IMR-90 (cell line): ENCODE results near the gene STK10. TPM values are rescaled to one million over a fixed set of nuclear protein-coding genes. Genes with fewer than 3 reads are reported as not detected.

Experiments used
- ATAC-seq: fragments of 200-7000 bp; cut with Tn5 transposase; 2 replicates; pipeline ENCODE4 v1.9.1; 2020; ENCODE audit warnings: low read depth, mild to moderate bottlenecking, moderate library complexity
- BruUV-seq: library from RNA; stranded (reverse); fragments of 400-500 nt; replicated peaks from 2 replicates; lab custom pipeline; 2021; lab: Mats Ljungman, UMichigan
- CTCF ChIA-PET: fragments of 300-600 bp; formaldehyde crosslinking; extraction: SDS; loops from one replicate; lab custom pipeline; 2021; ENCODE audit warnings: antibody characterized with exemption; lab: Yijun Ruan, JAX
- POLR2A ChIA-PET: fragments of 300-600 bp; sonication (Branson Sonifier 250); formaldehyde crosslinking; loops from one replicate; lab custom pipeline; 2022; ENCODE audit warnings: antibody characterized with exemption; ENCODE audit not compliant: unreplicated experiment; lab: Charles Lee
- DNase-seq: peaks from one replicate; pipeline ENCODE4 v3.0.0; 2013
- H2AFZ ChIP-seq: replicated peaks from 2 replicates; pipeline ENCODE3; 2013; ENCODE audit warnings: low read length, mild to moderate bottlenecking; ENCODE audit not compliant: poor library complexity
- H2AK5ac ChIP-seq: 2 replicates; pipeline ENCODE4 v1.6.1; 2013; ENCODE audit warnings: low read depth, low read length, inconsistent platforms
- H2AK9ac ChIP-seq: replicated peaks from 2 replicates; pipeline ENCODE3; 2013; ENCODE audit warnings: mild to moderate bottlenecking, low read depth, low read length, moderate library complexity; ENCODE audit not compliant: poor library complexity
- H2BK120ac ChIP-seq: 2 replicates; pipeline ENCODE4 v1.6.1; 2013; ENCODE audit warnings: low read depth, low read length, inconsistent platforms
- H2BK15ac ChIP-seq: 3 replicates; pipeline ENCODE4 v1.6.1; 2013; ENCODE audit warnings: low read depth, low read length, inconsistent platforms
- H2BK20ac ChIP-seq: 2 replicates; pipeline ENCODE4 v1.6.1; 2013; ENCODE audit warnings: low read depth, mild to moderate bottlenecking, inconsistent platforms, low read length, moderate library complexity
- H2BK5ac ChIP-seq: 2 replicates; pipeline ENCODE4 v1.6.1; 2013; ENCODE audit warnings: mild to moderate bottlenecking, low read depth, low read length, inconsistent platforms; ENCODE audit not compliant: poor library complexity, severe bottlenecking
- H3K14ac ChIP-seq: replicated peaks from 2 replicates; pipeline ENCODE4 v1.6.1; 2013; ENCODE audit warnings: low read depth, low read length, inconsistent platforms
- H3K18ac ChIP-seq: 2 replicates; pipeline ENCODE4 v1.6.1; 2013; ENCODE audit warnings: low read depth, low read length, control low read depth
- H3K23ac ChIP-seq: 2 replicates; pipeline ENCODE4 v1.6.1; 2013; ENCODE audit warnings: low read depth, low read length, inconsistent platforms
- H3K27ac ChIP-seq: 2 replicates; pipeline ENCODE4 v1.5.1; 2013; ENCODE audit warnings: mild to moderate bottlenecking, control low read depth, low read length; ENCODE audit not compliant: insufficient read depth
- H3K27me3 ChIP-seq: 2 replicates; pipeline ENCODE4 v1.6.1; 2013; ENCODE audit warnings: low read length; ENCODE audit not compliant: control insufficient read depth, insufficient read depth
- H3K36me3 ChIP-seq: 2 replicates; pipeline ENCODE4 v1.6.1; 2013; ENCODE audit warnings: low read length, mixed read lengths; ENCODE audit not compliant: control insufficient read depth, insufficient read depth
- H3K4ac ChIP-seq: 2 replicates; pipeline ENCODE4 v1.6.1; 2013; ENCODE audit warnings: low read depth, low read length, inconsistent platforms
- H3K4me1 ChIP-seq: 2 replicates; pipeline ENCODE4 v1.6.1; 2013; ENCODE audit warnings: low read length, mixed read lengths; ENCODE audit not compliant: control insufficient read depth, insufficient read depth
- H3K4me2 ChIP-seq: 2 replicates; pipeline ENCODE4 v1.6.1; 2013; ENCODE audit warnings: low read depth, mild to moderate bottlenecking, control low read depth, low read length, moderate library complexity
- H3K4me3 ChIP-seq: 2 replicates; pipeline ENCODE4 v1.5.1; 2013; ENCODE audit warnings: low read depth, mild to moderate bottlenecking, control low read depth, low read length, moderate library complexity; ENCODE audit not compliant: insufficient read depth
- H3K56ac ChIP-seq: 2 replicates; pipeline ENCODE4 v1.6.1; 2013; ENCODE audit warnings: low read length, inconsistent platforms; ENCODE audit not compliant: insufficient read depth; ENCODE audit errors: extremely low read depth
- H3K79me1 ChIP-seq, 2 experiments: 2 replicates each; pipeline ENCODE4 v1.6.1; 2013; ENCODE audit warnings: low read length in 2 of 2, inconsistent platforms in 1 of 2, low read depth in 1 of 2
- H3K9ac ChIP-seq: 2 replicates; pipeline ENCODE4 v1.6.1; 2013; ENCODE audit warnings: low read depth, low read length, control low read depth
- H3K9me1 ChIP-seq: 2 replicates; pipeline ENCODE4 v1.6.1; 2013; ENCODE audit warnings: low read length, inconsistent platforms; ENCODE audit not compliant: insufficient read depth
- H3K9me3 ChIP-seq: 2 replicates; pipeline ENCODE4 v1.6.1; 2013; ENCODE audit warnings: low read length; ENCODE audit not compliant: control insufficient read depth, insufficient read depth
- H4K20me1 ChIP-seq: 2 replicates; pipeline ENCODE4 v1.6.1; 2013; ENCODE audit warnings: low read length, inconsistent platforms; ENCODE audit not compliant: insufficient read depth
- H4K5ac ChIP-seq: 2 replicates; pipeline ENCODE4 v1.6.1; 2013; ENCODE audit warnings: mild to moderate bottlenecking, low read depth, low read length, control low read depth
- H4K8ac ChIP-seq, 2 experiments: 2 replicates each; pipeline ENCODE4 v1.6.1; 2013; ENCODE audit warnings: low read depth in 2 of 2, low read length in 2 of 2, control low read depth in 1 of 2, inconsistent platforms in 1 of 2
- H4K91ac ChIP-seq: 2 replicates; pipeline ENCODE4 v1.6.1; 2013; ENCODE audit warnings: low read depth, low read length, inconsistent platforms; ENCODE audit not compliant: insufficient read depth
- BHLHE40 ChIP-seq: fragments of 150-350 bp; IDR thresholded peaks from 2 replicates; pipeline ENCODE4 v1.6.1; 2016; ENCODE audit warnings: mild to moderate bottlenecking, low read depth, low read length
- CEBPB ChIP-seq: IDR thresholded peaks from 2 replicates; pipeline ENCODE4 v1.6.1; 2012; ENCODE audit warnings: low read depth, low read length, improper control_type of control experiment
- CHD1 ChIP-seq: IDR thresholded peaks from 2 replicates; pipeline ENCODE4 v1.6.1; 2012; ENCODE audit warnings: low read depth, low read length, improper control_type of control experiment
- CTCF ChIP-seq: conservative IDR thresholded peaks from 2 replicates; pipeline ENCODE4 v1.5.1; 2012; ENCODE audit warnings: mild to moderate bottlenecking, low read depth, low read length, improper control_type of control experiment
- ELK1 ChIP-seq: fragments of 150-350 bp; IDR thresholded peaks from 2 replicates; pipeline ENCODE4 v1.6.1; 2016; ENCODE audit warnings: low read depth, mild to moderate bottlenecking, low read length, moderate library complexity, borderline replicate concordance
- FOS ChIP-seq: fragments of 150-350 bp; IDR thresholded peaks from 2 replicates; pipeline ENCODE4 v1.6.1; 2016; ENCODE audit warnings: low read depth, low read length
- MAFK ChIP-seq: IDR thresholded peaks from 2 replicates; pipeline ENCODE4 v1.6.1; 2012; ENCODE audit warnings: low read depth, low read length, improper control_type of control experiment
- MAZ ChIP-seq: IDR thresholded peaks from 2 replicates; pipeline ENCODE4 v1.6.1; 2012; ENCODE audit warnings: low read depth, mild to moderate bottlenecking, low read length, improper control_type of control experiment, moderate library complexity, borderline replicate concordance
- MXI1 ChIP-seq: IDR thresholded peaks from 2 replicates; pipeline ENCODE4 v1.6.1; 2012; ENCODE audit warnings: low read depth, mild to moderate bottlenecking, low read length, moderate library complexity, borderline replicate concordance
- NFE2L2 ChIP-seq: fragments of 150-350 bp; IDR thresholded peaks from 2 replicates; pipeline ENCODE4 v1.6.1; 2016; ENCODE audit warnings: low read depth, mild to moderate bottlenecking, low read length
- POLR2A ChIP-seq: IDR thresholded peaks from 2 replicates; pipeline ENCODE4 v1.6.1; 2012; ENCODE audit warnings: mild to moderate bottlenecking, low read depth, low read length
- RCOR1 ChIP-seq: IDR thresholded peaks from 2 replicates; pipeline ENCODE4 v1.6.1; 2012; ENCODE audit warnings: mild to moderate bottlenecking, low read length, improper control_type of control experiment; ENCODE audit not compliant: insufficient replicate concordance
- RFX5 ChIP-seq: IDR thresholded peaks from 2 replicates; pipeline ENCODE4 v1.8.0; 2012; ENCODE audit warnings: low read depth, mild to moderate bottlenecking, low read length, moderate library complexity
- SMC3 ChIP-seq: fragments of 150-350 bp; IDR thresholded peaks from 2 replicates; pipeline ENCODE4 v1.6.1; 2016; ENCODE audit warnings: low read depth, mild to moderate bottlenecking, antibody characterized with exemption, low read length, moderate library complexity
- USF2 ChIP-seq: fragments of 150-350 bp; IDR thresholded peaks from 2 replicates; pipeline ENCODE4 v1.6.1; 2017; ENCODE audit warnings: mild to moderate bottlenecking, antibody characterized with exemption, low read length, low read depth
- WGBS, 2 experiments: methylation state at CpG; one replicate each; pipeline versions ENCODE4 v1.1.5 to v1.1.7; 2013; ENCODE audit warnings: missing lambda C conversion rate in 2 of 2; ENCODE audit not compliant: insufficient read length in 1 of 2; ENCODE audit errors: extremely low coverage in 2 of 2; 5-methylcytosine and 5-hydroxymethylcytosine counted together
- dilution Hi-C: fragments of 300-500 bp; cut with HindIII; formaldehyde crosslinking; loops from one replicate; pipeline ENCODE4 v1.14.3; 2018; ENCODE audit warnings: low sequenced_read_pairs; ENCODE audit not compliant: unreplicated experiment
- in situ Hi-C: fragments of 300-500 bp; cut with MboI; formaldehyde crosslinking; loops from 3 replicates; pipeline ENCODE4 v1.14.3; 2019; ENCODE audit warnings: low sequenced_read_pairs, inconsistent platforms, mixed read lengths
- intact Hi-C: fragments of 100-400 bp; cut with micrococcal nuclease; formaldehyde crosslinking; loops from 2 replicates; pipeline ENCODE4 v1.10.0; 2022
- polyA plus RNA-seq, 3 experiments: library from polyadenylated mRNA; depleted of rRNA; stranded (reverse); fragments of >200 nt; gene quantifications; 2 replicates each; pipeline ENCODE4 v1.2.3, GENCODE V29; 2012; ENCODE audit warnings: low replicate concordance in 1 of 3
- total RNA-seq: library from RNA; depleted of rRNA; stranded (reverse); fragments of >200 nt; gene quantifications from 2 replicates; pipeline ENCODE4 v1.2.3, GENCODE V29; 2012

Gene STK10
- total and polyA plus RNA-seq, 2 of the 4 experiments (the other 2 are of a cell fraction): 15.4 to 18.5 TPM

GRCh38 chr5:172079876-172080275 lies 108.1 kb downstream of the STK10 start:
- Histone ChIP-seq H4K8ac (no peak overlapping the region), H2BK120ac (no peak overlapping the region), H4K5ac (no peak overlapping the region), H3K4ac (no peak overlapping the region), H3K4me1 (peaks cover 4% of the 10 kb centered on the region; the same call in 1 of the 2 replicates), H2AK9ac (no peak overlapping the region), H3K27me3 (no peaks in the 10 kb centered on the region), H3K18ac (no peak overlapping the region), H2BK15ac (no peak overlapping the region), H4K91ac (no peak overlapping the region), H2AFZ (no peak overlapping the region), H3K27ac (no peak overlapping the region), H3K4me2 (no peak overlapping the region), H3K23ac (no peak overlapping the region), H3K14ac (no peak overlapping the region), H3K56ac (no peak overlapping the region), H3K36me3 (peaks cover 12% of the 10 kb centered on the region; the same call in 1 of the 2 replicates), H2BK20ac (no peak overlapping the region), H3K9me3 (no peaks in the 10 kb centered on the region), H3K9me1 (peaks cover 7% of the 10 kb centered on the region; the same call in 1 of the 2 replicates), H3K79me1 (0 out of 4 replicates have a peak, but pooled peaks cover 2 to 4% of the 10 kb centered on the region in 2 experiments), H2BK5ac (no peak overlapping the region), H3K9ac (no peak overlapping the region), H4K20me1 (no peaks in the 10 kb centered on the region), H3K4me3 (no peak overlapping the region), H2AK5ac (no peak overlapping the region)
- BruUV-seq: no TSS peak
- no CpG with 5 or more reads among the region's 4 CpGs for WGBS, 2 experiments
- ChIA-PET CTCF (no interaction called here), POLR2A (no interaction called here)
- DNase-seq (no peak), ATAC-seq (no peak)
- in situ Hi-C loops: no loop called here
- intact Hi-C loops: no loop called here
- TF ChIP-seq MAFK (no peak), MAZ (no peak), POLR2A (no peak), FOS (no peak), ELK1 (no peak), CTCF (no peak), RCOR1 (no peak), NFE2L2 (no peak), RFX5 (no peak), CHD1 (no peak), USF2 (no peak), CEBPB (no peak), MXI1 (no peak), SMC3 (no peak), BHLHE40 (no peak)
- dilution Hi-C loops: no loop called here
